ENCODE data around the gene POLH.

DNA sequence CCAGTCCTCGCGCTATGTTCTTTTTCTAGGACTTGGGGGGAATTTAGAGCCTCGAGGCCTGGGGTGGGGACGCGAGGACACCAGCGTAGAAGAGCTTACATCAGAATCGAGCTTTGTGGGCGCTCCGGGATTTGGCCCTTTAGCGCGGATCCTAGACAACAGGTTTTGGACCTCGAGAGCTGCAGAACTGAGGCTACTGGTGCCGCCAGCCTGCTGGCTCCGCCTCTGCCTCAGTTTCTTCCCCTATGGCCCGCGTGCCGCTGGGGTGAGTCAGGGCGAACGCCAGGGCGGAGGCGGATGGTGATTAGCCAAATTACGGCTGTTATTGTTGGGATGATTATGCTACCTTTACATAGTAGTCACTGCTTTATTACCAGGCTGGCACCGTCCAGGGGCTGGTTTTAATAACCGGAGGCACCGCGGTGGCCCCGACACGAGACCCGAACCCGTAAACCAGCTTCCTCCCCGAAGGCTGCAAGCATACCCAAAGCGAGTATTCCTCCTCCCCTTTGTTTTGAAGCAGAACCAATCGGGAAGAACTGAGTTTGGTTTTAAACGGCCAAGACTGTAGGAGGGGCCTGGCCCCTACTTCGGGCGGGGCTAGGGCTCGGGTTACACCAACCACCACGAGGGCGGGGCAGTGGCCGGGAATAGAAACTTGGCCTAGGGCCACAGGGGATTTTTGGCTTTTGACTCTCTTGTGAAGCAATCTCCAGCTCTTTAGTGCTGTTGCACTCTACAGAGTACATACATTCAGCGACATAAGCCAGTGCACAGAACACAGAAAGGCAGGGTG lies 53.7 kb downstream of the POLH start:
- TF ChIP-seq, protein P1, sequence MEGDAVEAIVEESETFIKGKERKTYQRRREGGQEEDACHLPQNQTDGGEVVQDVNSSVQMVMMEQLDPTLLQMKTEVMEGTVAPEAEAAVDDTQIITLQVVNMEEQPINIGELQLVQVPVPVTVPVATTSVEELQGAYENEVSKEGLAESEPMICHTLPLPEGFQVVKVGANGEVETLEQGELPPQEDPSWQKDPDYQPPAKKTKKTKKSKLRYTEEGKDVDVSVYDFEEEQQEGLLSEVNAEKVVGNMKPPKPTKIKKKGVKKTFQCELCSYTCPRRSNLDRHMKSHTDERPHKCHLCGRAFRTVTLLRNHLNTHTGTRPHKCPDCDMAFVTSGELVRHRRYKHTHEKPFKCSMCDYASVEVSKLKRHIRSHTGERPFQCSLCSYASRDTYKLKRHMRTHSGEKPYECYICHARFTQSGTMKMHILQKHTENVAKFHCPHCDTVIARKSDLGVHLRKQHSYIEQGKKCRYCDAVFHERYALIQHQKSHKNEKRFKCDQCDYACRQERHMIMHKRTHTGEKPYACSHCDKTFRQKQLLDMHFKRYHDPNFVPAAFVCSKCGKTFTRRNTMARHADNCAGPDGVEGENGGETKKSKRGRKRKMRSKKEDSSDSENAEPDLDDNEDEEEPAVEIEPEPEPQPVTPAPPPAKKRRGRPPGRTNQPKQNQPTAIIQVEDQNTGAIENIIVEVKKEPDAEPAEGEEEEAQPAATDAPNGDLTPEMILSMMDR (IDR thresholded peaks at IDR 0.05; ENCODE audit: extremely low read depth in 1 of 2, insufficient read depth in 1 of 2, low read depth in 1 of 2, low read length in 2 of 2), result no peak
- peak; percentile 49 for TF ChIP-seq POLR2A (IDR thresholded peaks at IDR 0.05; ENCODE audit: low read depth, low read length)
- no peak for TF ChIP-seq MAX (IDR thresholded peaks at IDR 0.05; ENCODE audit: insufficient read depth, insufficient read length)
